ENCODE measurements around the gene EDIL3. TPM values are rescaled to one million over a fixed set of nuclear protein-coding genes. Genes with fewer than 3 reads are reported as not detected.

EDIL3 gene
- total and polyA plus RNA-seq, 9 of the 15 experiments (the other 6 are each of a cell fraction or from before 2014, with no cell fraction given), result 0.09 TPM; not detected in 8

- TF ChIP-seq MBD1 (CRISPR knock-in tag; IDR thresholded peaks at IDR 0.05), result no peak
- no peak for TF ChIP-seq CHD1 (IDR thresholded peaks at IDR 0.05; ENCODE audit: low read length)
- no peak for TF ChIP-seq ZNF699 (CRISPR knock-in tag; IDR thresholded peaks at IDR 0.05; ENCODE audit: insufficient replicate concordance)
- no peak for TF ChIP-seq NR0B1 (IDR thresholded peaks at IDR 0.05; ENCODE audit: partially characterized antibody)
- TF ChIP-seq ZNF511 (CRISPR knock-in tag; IDR thresholded peaks at IDR 0.05), result no peak
- no peak for TF ChIP-seq SRSF9 (IDR thresholded peaks at IDR 0.05; ENCODE audit: borderline replicate concordance, low read depth, low read length)
- no peak for TF ChIP-seq PTRF (tag; IDR thresholded peaks at IDR 0.05)
- TF ChIP-seq NFYB (IDR thresholded peaks at IDR 0.05; ENCODE audit: extremely low read depth, insufficient read length), result no peak
- TF ChIP-seq CREB3 (tag; conservative IDR thresholded peaks at IDR 0.05; ENCODE audit: low read depth), result no peak
Measured at GRCh38 chr5:83911367-83911919, 473.2 kb downstream of the EDIL3 start (continued).

Measured in K562 (cell line).